ENCODE results near the gene SPRED2. TPM values are rescaled to one million over a fixed set of nuclear protein-coding genes. Genes with fewer than 3 reads are reported as not detected.

The SPRED2 gene
- total RNA-seq, 2 donors from 2014 or later = 21.9 to 22.3 TPM

DNA sequence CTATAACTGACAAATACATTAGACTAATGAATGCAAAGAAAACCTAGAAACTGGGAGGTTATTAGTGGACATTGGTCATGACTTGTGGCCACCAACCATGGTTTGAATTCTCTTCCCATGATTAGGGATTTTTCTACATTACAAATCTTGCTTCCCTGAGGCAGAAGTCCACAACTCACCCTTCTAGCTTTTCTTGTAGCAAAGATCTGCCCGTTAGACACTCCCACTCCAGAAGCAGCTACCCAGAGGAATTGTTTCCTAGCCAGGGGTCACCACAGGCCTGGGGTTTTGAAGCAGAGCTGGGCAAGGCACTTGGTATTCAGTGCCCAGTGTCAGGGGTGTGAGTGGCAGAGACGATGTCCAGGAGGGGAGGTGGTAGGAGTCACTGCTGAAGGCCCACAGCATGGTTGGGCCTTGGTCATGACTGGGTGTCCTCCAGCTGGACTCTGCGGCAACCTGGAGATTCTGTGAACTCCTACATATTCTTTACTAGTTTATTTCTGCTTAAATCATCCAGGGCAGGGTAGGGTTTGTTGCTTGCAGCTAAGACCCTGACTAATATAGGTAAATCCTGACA lies 149.8 kb downstream of the SPRED2 start:
- H3K36me3 ChIP-seq = no peaks in the 10 kb centered on the region
- ATAC-seq (ENCODE audit: insufficient number of reproducible peaks, low FRiP score, low read depth) (no peak), DNase-seq (ENCODE audit: low spot score) (no peak)
- H3K9me3 ChIP-seq = no peaks in the 10 kb centered on the region
- H3K27me3 ChIP-seq (replicated peaks; ENCODE audit: insufficient read depth) = no peaks in the 10 kb centered on the region
- no peak overlapping the region for H3K27ac ChIP-seq
- H3K4me1 ChIP-seq (ENCODE audit: control insufficient read depth in 1 of 2, low read depth in 2 of 2) = no peaks in the 10 kb centered on the region
- TF ChIP-seq, protein P1, sequence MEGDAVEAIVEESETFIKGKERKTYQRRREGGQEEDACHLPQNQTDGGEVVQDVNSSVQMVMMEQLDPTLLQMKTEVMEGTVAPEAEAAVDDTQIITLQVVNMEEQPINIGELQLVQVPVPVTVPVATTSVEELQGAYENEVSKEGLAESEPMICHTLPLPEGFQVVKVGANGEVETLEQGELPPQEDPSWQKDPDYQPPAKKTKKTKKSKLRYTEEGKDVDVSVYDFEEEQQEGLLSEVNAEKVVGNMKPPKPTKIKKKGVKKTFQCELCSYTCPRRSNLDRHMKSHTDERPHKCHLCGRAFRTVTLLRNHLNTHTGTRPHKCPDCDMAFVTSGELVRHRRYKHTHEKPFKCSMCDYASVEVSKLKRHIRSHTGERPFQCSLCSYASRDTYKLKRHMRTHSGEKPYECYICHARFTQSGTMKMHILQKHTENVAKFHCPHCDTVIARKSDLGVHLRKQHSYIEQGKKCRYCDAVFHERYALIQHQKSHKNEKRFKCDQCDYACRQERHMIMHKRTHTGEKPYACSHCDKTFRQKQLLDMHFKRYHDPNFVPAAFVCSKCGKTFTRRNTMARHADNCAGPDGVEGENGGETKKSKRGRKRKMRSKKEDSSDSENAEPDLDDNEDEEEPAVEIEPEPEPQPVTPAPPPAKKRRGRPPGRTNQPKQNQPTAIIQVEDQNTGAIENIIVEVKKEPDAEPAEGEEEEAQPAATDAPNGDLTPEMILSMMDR (IDR thresholded peaks at IDR 0.05) = no peak
- H3K4me3 ChIP-seq = no peak overlapping the region

- Histone ChIP-seq H3K27ac (no peak overlapping the region), H3K9me3 (no peaks in the 10 kb centered on the region), H3K4me3 (no peak overlapping the region), H3K36me3 (no peaks in the 10 kb centered on the region), H3K27me3 (replicated peaks; ENCODE audit: insufficient read depth) (no peaks in the 10 kb centered on the region), H3K4me1 (ENCODE audit: control insufficient read depth in 1 of 2, low read depth in 2 of 2) (no peaks in the 10 kb centered on the region)
- TF ChIP-seq, protein P1 (IDR thresholded peaks at IDR 0.05) = no peak
- ATAC-seq (ENCODE audit: insufficient number of reproducible peaks, low FRiP score, low read depth) (no peak), DNase-seq (ENCODE audit: low spot score) (no peak)
Measured at GRCh38 chr2:65281627-65282351, 150.6 kb downstream of the SPRED2 start.

- DNase-seq (ENCODE audit: low spot score) (no peak), ATAC-seq (ENCODE audit: insufficient number of reproducible peaks, low FRiP score, low read depth) (no peak)
- Histone ChIP-seq H3K27ac (no peak overlapping the region), H3K9me3 (no peaks in the 10 kb centered on the region), H3K4me3 (no peak overlapping the region), H3K27me3 (replicated peaks; ENCODE audit: insufficient read depth) (no peaks in the 10 kb centered on the region), H3K4me1 (ENCODE audit: control insufficient read depth in 1 of 2, low read depth in 2 of 2) (no peaks in the 10 kb centered on the region), H3K36me3 (no peaks in the 10 kb centered on the region)
- TF ChIP-seq, protein P1 (IDR thresholded peaks at IDR 0.05) = no peak
Measured at GRCh38 chr2:65279756-65280155, 152.6 kb downstream of the SPRED2 start.

- no peaks in the 10 kb centered on the region for H3K9me3 ChIP-seq
- DNase-seq (ENCODE audit: low spot score) (no peak), ATAC-seq (ENCODE audit: insufficient number of reproducible peaks, low FRiP score, low read depth) (no peak)
- H3K27ac ChIP-seq = no peak overlapping the region
- no peaks in the 10 kb centered on the region for H3K27me3 ChIP-seq (replicated peaks; ENCODE audit: insufficient read depth)
- TF ChIP-seq, protein P1 (IDR thresholded peaks at IDR 0.05) = no peak
- H3K4me3 ChIP-seq = no peak overlapping the region
- H3K36me3 ChIP-seq = no peaks in the 10 kb centered on the region
- no peaks in the 10 kb centered on the region for H3K4me1 ChIP-seq (ENCODE audit: control insufficient read depth in 1 of 2, low read depth in 2 of 2)
Measured at GRCh38 chr2:65278531-65278981, 153.8 kb downstream of the SPRED2 start.

DNA sequence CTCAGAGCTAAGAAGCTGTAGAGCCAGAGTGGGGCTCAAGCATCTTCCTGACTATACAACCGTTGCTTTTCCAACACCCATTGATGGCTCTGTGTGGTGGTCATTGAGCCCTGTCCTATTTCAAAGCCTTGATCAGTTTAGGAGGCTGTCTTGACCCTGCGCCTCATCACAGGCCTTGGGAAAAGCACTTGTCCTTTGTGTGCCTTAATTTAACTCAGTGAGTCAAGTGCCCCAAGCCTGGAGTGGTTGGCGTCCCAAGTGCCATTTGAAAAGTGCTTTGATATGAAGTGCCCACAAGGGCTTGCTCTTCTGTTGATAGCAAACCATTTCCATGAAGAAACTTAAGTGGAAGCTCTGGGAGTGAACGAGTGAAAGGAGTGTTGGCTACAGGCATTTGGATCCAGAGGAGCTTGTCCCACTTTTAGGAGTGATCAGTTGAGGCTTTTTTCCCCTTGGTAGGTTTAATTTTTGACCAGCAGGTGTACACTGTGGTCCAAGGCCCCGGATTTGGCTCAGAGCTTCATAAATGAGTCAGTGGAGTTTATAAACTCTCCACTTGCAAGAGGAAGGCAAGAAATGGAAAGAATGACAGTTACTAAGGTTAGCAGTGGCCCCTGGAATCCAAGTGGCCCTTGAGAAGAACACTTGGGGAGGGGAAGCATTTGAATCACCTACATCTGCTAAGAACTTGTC lies 154.5 kb downstream of the SPRED2 start:
- DNase-seq (ENCODE audit: low spot score) (no peak), ATAC-seq (ENCODE audit: insufficient number of reproducible peaks, low FRiP score, low read depth) (no peak)
- Histone ChIP-seq H3K27ac (no peak overlapping the region), H3K4me3 (no peak overlapping the region), H3K36me3 (peaks cover 2% of the 10 kb centered on the region), H3K27me3 (replicated peaks; ENCODE audit: insufficient read depth) (no peaks in the 10 kb centered on the region), H3K4me1 (ENCODE audit: control insufficient read depth in 1 of 2, low read depth in 2 of 2) (no peaks in the 10 kb centered on the region), H3K9me3 (no peaks in the 10 kb centered on the region)
- TF ChIP-seq, protein P1 (IDR thresholded peaks at IDR 0.05) = no peak
